SIG-M5 (cell line): ENCODE data around the gene IL11RA.
A peak's percentile ranks its signal among the peaks of the same experiment; 100 is the strongest.

ENCODE experiments used
- DNase-seq: peaks from one replicate; lab custom pipeline; 2025; lab: John Stamatoyannopoulos, UW

IL11RA gene

GRCh38 chr9:34651876-34652601 is at the start of gene IL11RA:
IL11RA (plus strand) TSS chr9:34652185; CDS start chr9:34655218, 3,033 bp downstream.
- DNase-seq, result no peak

GRCh38 chr9:34603610-34604231 is 48.3 kb upstream of the IL11RA start:
- DNase-seq, result no peak

- DNase-seq, result no peak
These were observed 45.8 kb upstream of the IL11RA start for GRCh38 chr9:34606190-34606589.

DNA sequence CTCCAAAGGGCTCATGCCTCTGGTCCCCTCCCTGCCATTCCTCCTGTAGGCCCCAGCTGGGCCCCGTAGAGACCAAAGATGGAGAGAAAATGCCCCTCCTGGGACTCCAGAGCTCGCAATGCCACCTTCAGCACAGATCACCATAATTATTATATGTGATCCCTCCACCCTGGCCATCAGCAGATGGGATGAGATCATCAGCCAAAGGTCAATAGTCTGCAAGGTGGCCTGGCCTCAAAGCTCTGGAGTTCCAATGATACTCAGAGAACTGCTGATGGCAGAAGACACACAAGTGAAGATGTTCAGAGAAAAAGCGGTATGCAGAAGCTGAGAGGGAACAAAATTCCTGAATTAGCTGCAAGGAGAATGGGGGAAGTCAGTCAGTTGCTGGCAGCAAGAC is 45.1 kb upstream of the IL11RA start:
- DNase-seq, result no peak

GRCh38 chr9:34607331-34607730 is 44.7 kb upstream of the IL11RA start:
- DNase-seq, result no peak

DNA sequence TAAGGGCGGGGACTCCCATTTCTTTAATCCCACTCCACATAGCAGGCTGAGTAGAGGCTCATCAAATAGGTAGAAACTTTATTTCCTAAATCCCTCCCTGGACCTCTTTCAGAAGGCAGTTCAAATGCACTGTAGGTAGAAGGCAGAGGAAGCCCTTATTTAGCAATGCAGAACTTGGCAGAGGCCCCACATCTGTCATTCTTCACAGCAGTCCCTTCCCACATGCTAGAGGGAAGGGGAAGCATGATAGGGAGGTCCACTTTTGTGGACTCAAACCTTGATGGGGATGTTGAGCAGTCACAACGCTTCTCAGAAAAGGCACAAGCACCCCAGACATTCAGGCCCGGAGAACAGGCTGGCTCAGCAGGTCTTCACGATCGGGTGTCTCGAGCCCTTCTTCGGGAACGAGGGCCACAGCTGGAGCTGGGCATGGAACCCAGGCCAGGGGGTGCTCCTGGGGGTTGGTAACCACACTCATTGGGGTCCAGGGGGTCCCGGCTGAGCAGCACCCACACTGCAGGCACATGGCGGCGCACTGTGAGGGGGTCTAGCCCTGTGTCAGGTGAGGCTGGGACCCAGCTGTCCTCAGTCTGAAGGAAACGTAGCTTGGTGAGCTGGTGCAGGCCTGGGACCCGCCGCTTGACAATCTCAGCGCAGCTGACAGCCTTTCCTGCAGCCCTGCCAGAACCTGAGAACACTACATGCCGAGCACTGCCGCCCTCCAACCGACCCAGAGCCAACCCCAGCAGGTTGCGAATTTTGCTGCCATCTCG is 41.4 kb upstream of the IL11RA start:
- DNase-seq, result no peak

GRCh38 chr9:34611251-34611810 is 40.7 kb upstream of the IL11RA start:
- no peak for DNase-seq

GRCh38 chr9:34611811-34612787 is 39.9 kb upstream of the IL11RA start, which contains the start of gene RPP25L:
RPP25L (minus strand) TSS chr9:34612097; CDS start chr9:34611296, 801 bp downstream.
- no peak for DNase-seq

GRCh38 chr9:34612788-34613390 is 39.1 kb upstream of the IL11RA start:
- no peak for DNase-seq

GRCh38 chr9:34615132-34615531 is 36.9 kb upstream of the IL11RA start:
- DNase-seq, result no peak

- DNase-seq, result peak; percentile 54
These were observed 31.7 kb upstream of the IL11RA start, which contains the start of gene DCTN3 for GRCh38 chr9:34620061-34620994. DCTN3 (minus strand) TSS chr9:34620495; CDS start chr9:34620464, 31 bp downstream.

DNA sequence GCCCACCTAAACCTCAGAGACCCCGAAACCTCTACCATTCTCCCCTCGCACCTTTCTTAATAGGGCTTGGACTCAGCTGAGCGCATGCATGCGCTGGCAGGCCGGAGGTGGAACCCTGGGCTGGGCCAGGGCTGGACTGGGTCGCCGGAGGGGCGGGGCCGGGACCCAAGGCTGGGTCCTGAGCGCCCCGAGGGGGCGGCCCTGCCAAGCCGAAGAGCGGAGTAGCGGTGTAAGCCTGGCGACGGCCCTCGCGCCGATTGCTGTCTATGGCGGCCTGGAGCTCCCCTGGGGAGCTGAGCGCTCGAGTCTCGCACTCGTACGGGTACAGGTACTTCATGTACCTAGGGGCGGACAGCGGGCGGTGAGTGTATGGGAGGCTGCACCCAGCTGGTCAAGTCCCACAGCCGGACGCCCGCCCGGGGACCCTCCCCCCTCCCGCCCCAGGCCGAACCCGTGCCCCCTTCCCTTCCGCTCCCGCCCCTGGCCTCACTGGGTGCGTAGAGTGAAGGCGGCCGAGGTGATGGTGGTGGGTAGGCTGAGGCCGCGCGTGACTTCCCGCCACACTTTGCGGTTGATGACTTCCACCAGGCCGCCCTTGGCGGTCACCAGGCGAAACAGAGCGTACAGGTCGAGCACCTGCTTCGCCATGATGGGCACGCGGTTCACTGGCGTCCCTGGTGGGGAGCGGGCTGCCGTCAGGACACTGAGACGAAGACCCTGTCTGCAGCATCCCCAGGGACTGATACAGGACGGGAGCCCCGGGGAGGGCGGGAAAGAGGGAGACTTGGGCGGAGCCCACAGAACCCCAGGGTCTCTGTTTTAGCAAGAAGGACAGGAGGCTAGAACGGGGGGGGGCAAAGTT is 28.4 kb upstream of the IL11RA start:
- no peak for DNase-seq

DNA sequence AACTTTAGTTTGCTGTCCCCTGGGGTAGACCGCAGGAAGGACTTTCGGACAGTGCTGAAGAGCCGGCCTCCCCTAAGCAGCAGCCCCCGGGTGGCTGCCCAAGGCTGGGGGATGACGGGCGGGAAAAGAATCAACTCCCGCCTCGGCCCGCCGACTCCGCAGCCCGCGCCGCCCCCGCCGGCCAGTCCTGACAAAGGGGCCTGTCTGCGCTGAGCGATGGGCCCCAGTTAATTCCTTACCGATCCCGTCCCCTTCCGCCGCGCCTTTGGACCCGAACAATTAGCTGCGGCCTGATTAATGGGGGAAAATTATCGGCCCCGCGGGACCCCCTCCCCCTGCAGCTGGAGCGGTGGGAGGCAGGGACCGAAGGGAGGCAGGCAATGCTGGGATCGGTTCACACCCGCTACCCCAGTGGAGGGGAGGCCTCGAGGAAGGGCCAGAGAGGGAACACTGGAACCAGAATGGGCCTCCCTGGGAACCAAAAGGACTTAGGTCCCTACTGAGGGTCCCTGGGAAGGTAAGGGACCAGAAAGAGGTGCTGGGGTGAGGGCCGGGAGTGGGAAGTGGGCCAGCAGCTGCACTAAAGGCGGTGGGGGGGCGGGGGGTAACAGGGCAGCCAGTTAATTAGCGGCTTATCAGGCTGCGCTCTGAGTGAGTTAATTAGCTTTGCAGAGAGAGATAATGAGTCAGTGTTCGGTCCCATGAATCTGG is 27.4 kb upstream of the IL11RA start:
- no peak for DNase-seq

DNA sequence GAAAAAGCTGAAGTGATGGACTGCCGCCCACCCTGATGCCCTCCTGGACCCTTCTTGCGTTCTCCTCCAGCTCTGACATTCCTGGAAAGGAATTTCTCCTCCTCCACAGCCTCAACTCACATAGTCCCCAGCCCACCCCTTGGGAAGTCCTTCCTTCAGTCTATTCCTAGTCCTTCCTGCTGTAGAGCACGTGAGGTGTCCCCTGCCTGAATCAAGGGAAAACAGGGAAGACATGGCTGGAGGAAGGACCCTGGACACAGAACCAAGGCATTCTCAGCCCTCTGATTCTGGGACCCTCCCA is 26.8 kb upstream of the IL11RA start:
- DNase-seq, result no peak

DNA sequence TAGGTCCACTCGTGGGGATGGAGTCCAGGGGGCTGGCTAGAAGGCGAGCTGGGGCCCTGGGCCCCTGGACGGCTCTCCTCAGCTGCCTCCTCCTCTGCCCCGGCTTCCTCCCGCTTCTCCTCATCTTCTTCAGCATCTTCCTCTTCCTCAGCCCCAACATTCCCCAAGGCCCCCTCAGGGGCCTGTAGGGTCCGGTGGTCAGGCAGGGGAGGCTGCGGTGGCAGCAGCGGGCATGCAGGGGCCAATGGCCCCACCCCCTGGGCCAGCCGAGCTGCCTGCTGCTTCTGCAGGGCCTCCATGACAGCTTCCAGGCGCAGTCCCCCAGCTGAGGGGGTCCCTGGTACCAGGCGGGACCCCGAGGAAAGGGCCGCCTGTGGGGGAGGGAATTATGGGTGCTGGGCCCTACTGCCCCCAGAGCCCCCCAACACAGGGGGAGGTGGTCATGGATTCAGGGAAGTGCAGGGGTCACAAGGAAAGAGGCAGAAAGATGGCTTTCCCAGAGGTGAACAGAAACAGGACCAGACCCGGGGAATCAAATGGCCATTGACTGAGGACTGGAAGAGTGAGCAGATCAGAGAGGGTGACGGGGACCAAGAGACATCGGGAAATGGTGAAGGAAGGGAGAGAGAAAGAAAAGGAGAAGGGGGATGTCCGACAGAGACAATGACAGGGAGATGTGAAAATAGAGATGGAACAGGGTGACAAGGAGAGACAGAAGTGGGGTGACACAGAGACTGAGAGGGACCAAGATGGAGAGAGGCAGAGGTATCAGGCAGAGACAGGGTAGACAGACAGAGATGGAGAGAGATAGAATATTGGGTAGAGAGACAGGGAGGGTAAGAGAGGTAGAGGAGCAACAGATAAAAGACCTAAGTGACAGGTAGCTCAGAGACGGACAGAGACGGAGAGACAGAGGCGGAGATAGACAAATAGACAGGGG is 24.0 kb upstream of the IL11RA start:
- DNase-seq, result no peak

GRCh38 chr9:34628656-34629490 is 23.1 kb upstream of the IL11RA start, which contains the start of gene ARID3C:
ARID3C (minus strand) TSS chr9:34629066; CDS start chr9:34628014, 1,052 bp downstream.
- no peak for DNase-seq
